ENCODE measurements around the gene ZDHHC11B.
"Not testable (repeated sequence)": the region's sequence is repeated elsewhere in the genome, so short reads cannot be mapped to it uniquely, and the experiment has no call there.

The ZDHHC11B gene

DNA sequence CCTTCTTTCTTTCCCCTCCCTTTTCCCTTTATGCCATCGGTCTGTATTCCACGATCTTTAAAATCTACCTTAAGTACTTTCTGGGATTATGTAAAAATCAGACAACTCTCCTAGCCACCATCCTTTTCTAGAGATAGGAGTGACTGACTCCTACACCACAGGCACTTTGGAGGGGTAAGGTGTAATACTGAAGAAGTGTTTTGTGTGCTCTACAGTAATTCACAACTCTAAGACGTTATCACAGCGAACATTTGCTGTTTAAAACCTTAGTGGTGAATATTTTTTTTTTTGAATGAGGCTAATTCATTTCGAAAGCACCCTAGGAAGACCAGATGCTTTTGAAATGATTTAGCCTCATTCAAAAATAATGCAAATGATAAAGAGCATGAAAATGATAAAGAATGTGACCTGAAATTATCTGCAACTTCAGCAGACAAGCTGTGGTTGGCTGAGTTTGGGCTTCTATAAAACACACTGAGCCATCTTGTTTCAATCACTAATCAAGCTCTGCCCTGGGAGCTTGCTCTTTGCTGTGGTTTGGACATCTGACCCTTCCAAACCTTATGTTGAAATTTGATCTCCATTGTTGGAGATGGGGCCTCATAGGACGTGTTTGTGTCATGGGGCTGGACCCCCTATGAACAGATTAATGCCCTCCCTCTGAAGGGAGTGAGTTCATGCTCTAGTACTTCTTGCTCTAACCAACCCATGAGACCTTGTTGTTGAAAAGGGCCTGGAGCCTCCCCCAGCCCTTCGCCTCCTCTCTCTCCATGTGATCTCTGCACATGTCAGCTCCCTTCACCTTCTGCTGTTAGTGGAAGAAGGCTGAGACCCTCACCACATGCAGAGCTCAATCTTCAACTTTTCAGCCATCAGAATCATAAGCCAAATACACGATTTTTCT is 70.1 kb downstream of the ZDHHC11B start:
- DNase-seq: not testable (repeated sequence)

DNA sequence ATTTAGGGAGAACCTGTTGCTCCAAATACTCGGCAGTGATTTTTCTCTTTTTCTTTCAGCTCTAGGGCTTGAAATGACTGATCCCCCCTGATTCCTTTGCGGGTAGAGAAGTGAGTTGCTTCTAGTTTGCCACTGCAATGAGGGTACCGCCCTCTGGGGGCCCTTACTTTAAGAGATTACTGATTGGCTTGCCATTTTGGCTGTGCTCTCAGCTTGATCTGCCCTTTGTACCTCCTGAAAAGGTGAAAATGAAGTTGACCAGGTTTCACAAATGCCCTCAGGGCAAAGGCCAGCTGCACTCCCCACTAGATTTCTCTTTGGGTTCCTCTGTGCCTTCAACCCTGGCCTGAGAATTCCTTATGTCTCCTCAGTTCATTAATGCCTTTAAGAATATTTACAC is 70.8 kb downstream of the ZDHHC11B start:
- not testable (repeated sequence) for DNase-seq

DNA sequence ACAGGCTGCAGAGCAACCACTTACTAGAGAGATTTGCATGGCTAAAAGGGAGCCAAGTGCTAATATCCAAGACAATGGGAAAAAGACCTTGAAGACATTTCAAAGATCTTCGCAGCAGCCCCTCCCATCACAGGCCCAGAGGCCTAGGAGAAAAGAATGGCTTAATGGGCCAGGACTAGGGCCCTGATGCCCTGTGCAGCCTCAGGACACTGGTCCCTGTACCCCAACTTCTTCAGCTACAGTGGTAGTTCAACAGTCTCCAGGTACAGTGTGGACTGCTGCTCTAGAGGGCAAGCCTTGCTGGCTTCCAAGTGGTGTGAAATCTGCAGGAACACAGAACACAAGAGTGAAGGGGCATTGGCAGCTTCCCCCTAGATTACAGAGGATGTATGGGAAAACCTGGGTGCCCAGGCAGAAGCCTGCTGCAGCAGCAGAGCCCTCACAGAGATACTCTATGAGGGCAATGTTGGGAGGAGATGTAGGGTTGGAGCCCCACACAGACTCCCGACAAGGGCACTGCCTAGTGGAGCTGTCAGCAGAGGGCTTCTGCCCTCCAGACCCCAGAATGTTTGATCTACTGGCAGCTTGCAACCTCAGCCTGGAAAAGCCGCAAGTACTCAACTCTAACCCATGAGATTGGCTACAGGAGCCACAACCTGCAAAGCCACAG is 75.5 kb downstream of the ZDHHC11B start:
- not testable (repeated sequence) for DNase-seq

DNA sequence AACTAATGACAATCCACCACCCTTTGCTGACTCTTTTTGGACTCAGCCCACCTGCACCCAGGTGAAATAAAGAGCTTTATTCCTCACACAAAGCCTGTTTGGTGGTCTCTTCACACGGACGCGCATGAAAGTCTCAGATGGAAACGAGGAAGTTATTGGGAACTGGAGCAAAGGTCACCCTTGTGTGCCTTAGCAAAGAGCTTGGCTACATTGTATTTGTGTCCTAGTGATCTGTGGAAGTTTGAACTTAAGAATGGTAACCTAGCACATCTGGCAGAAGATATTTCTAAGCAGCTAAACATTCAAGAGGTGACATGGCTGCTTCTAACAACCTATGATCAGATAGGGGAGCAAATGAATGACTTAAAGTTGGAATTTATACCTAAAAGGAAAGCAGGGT is 76.2 kb downstream of the ZDHHC11B start:
- not testable (repeated sequence) for DNase-seq

DNA sequence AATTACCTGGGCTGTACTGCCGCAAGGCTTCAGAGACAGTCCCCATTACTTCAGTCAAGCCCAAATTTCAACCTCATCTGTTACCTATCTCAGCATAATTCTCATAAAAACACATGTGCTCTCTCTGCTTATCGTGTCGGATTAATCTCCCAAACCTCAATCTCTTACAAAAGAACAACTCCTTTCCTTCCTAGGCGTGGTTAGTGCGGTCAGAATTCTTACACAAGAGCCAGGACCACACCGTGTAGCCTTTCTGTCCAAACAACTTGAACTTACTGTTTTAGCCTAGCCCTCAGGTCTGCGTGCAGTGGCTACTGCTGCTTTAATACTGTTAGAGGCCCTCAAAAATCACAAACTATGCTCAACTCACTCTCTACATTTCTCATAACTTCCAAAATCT is 78.4 kb downstream of the ZDHHC11B start:
- DNase-seq: not testable (repeated sequence)

DNA sequence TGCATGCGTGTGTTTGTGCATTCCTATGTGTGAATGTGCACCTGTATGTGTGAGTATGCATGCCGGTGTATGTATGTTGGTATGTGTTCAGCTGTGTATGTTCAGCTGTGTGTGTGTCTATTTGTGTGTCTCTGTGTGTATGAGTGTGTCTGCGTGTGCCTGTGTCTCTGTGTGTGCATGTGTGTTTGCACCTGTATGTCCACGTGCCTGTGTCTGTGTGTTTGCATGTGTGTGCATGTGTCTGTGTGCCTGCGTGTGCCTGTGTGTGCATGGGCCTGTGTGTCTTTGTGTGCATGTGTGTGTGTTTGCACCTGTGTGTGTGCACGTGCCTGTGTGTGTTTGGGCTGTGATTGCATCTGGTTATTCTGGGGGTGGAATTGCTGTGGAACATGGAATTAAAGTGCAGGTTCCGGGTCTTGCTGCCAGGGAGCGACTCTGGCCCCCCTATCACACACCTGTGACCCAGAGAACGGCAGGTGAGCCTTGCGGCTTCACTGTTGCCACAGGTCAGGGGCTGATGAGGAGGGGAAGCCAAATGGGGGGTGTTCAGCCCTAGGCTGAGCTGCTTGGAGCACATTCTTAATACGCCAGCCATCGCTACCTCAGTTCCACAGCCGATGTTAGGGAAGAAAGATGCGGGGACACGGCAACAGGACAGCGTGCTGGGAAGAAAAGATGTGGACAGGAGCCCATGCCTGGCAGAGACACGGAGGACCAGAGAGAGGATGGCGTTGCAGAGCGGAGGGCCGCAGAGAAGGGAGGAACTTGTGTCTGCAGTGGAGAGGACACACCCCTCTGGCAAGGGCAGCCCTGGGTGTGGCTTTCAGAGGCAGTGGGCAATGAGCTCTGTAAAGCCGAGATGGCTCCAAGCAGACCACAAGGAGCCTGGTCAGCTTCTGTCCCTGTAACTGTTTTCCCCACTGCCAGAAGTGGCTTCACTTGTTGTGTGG is 87.5 kb downstream of the ZDHHC11B start:
- not testable (repeated sequence) for DNase-seq

DNA sequence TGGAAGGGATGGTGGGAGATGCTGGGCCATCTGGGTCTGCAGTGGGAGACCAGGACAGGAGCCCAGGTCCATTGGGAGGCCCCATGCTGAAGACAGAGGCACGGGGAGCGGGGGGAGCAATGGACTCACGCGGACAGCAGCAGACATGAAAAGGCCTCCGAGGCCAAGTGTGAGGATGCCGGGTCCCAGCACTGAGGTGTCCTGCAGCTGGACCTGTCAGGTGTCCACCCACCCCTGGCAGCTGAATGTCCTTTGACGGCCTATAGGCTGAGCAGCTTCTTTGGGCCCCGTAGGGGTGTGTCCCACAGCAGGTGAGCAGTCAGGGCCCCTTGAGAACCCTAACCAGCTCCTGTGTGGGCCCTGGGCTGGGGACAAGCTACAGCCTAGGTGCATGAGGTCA is 88.3 kb downstream of the ZDHHC11B start:
- not testable (repeated sequence) for DNase-seq

DNA sequence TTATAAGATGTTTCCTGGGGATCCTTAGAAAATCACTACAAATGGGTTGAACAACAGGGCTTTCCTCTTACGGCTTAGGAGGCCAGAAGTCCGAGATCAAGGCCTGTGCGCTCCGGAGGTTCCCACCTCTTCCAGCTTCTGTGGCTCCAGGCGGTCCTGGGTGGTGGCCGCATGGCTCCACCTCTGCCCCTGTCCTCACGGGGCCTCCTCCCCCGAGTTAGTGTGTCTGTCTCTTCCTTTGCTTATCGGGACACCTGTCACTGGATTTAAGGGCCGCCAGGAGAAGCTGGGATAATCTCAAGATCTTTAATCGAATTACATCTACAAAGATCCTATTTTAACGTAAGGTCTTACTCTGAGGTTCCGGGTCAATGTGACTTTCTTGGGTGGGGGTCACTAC is 89.1 kb downstream of the ZDHHC11B start:
- DNase-seq: not testable (repeated sequence)

DNA sequence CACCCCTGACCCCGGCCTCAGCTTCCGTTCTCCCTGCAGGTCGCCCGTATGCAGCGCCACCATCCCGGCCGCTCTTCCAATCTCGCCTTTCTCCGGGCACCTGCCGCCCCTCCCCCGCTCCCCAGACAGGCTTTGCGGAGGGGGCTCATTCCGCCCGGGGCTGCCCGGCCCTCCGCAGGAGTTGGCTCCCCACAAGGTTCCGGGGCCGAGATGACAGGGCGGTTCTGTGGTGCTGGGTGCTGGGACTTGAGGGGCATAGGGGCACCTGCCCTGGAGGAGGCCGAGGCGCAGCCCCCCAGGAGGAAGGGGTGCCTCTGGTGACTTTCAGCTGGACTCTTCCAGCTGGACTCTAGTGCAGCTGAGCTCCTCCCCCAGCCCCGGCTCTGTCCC is 90.5 kb downstream of the ZDHHC11B start:
- DNase-seq: peak; percentile 37

DNA sequence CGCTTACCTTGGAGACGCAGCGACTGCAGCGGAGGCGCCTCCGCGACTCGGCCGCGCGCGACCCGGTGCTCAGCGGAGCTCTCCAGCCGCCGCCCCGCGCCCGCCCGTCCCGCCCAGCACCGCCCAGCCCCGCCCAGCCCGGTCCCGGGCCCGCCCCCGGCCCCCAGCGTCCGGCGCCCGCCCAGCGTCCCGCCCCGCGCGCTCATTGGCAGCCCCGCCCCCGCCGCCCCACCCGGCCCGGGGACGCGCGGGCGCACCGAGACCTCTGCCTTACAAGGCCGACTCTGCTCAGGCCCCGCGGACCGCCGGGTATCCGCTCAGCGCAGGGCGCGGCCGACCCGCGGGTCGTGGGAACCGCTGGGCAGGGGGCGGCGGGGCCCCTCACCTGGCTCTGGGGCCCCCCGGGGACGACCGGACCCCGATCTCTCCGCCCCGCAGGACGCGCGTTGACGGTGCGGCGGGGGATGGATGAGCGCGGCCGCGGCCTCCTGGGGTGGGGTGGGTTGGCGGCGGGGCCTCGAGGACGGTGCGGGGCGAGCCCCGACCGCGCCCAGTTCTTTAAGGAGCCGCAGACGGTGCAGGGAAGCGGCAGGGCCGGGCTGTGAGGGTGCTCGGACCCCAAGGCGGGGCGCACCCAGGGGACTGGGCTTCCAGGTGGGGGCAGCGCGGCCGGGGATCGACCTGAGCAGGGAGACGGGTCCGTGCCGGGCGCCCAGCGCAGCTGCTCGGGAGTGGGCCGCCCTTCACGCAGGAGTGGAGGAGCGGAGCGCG is 91.1 kb downstream of the ZDHHC11B start, which contains the start of gene TPPP:
TPPP (minus strand) TSS at position 82 of the 771 bp plus-strand sequence. CDS start 15,292 bp downstream, outside the sequence.
- peak; percentile 89 for DNase-seq

DNA sequence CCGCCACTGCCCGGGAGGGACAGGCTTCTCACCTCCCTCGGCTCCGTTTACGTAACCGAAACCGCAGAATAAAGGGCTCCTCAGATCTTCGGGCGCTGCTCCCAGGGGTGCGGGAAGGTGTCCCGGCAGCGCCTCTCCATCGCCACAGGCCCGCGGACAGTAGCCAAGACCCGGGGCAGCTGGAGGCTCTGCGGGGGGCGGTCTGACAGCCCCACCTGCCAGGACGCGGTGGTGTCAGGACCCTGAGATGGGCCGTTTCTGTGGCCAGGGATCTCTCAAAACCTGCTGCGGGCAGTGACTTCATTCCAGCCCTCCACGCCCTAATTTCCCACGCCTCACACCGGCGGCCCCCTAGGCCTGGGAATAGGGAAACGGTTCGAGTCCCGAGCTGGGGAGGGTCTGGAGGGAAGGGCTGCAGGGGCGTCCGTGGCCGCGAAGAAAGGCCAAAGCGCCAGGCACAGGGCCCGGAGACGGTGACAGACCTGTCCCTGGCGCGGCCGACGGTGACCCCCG is 91.9 kb downstream of the ZDHHC11B start:
- peak; percentile 47 for DNase-seq

DNA sequence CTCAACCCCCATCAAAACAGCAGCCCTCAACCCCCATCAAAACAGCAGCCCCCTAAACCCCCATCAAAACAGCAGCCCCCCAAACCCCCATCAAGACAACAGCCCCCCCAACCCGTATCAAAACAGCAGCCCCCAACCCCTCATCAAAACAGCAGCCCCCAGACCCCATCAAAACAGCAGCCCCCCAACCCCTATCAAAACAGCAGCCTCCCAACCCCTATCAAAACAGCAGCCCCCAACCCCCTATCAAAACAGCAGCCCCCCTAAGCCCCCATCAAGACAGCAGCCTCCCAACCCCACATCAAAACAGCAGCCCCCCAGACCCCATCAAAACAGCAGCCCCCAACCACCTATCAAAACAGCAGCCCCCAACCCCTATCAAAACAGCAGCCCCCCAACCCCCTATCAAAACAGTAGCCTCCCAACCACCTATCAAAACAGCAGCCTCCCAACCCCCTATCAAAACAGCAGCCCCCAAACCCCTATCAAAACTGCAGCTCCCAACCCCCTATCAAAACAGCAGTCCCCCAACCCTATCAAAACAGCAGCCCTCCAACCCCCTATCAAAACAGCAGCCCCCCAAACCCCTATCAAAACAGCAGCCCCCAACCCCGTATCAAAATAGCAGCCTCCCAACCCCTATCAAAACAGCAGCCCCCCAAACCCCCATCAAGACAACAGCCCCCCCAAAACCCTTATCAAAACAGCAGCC is 92.6 kb downstream of the ZDHHC11B start:
- no peak for DNase-seq

DNA sequence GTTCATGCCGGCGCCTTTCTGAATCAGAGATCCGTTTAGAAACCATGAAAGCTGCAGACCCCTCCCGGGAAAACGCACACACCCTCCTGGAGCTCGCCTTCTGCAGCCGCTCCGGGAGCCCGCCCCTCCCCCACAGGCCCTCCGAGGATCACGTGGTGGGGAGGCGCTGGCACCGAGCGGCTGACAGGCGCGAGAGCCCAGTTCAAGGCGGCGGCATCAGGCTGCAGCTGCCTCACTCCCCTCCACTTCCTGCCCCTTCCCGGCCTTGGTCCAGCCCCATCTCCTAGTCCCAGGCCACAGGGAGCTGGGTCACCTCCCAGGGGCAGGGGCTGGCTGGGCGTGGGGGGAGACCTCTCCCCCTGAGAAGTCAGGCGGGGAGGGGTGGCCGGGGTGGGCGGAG is 93.5 kb downstream of the ZDHHC11B start:
- not testable (repeated sequence) for DNase-seq

DNA sequence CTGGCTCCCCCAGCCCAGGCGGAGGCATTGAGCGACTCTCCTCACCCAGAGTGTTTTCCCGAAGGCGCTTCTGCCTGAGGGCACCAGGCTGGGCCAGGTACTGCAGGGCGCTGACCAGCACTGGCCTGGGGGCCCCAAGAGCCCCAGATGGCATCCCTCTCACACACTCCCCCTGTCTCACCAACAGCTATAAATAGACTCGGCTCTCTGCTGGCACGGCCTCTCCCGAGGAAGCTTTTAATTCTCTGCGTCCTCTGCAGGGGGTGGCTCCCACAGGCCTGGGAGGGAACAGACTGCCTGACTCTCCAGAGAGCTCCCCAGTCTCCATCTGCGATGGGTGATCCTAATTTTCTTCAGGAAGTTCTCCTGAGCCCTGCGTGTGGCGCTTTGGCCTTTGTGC is 94.2 kb downstream of the ZDHHC11B start:
- DNase-seq: not testable (repeated sequence)

DNA sequence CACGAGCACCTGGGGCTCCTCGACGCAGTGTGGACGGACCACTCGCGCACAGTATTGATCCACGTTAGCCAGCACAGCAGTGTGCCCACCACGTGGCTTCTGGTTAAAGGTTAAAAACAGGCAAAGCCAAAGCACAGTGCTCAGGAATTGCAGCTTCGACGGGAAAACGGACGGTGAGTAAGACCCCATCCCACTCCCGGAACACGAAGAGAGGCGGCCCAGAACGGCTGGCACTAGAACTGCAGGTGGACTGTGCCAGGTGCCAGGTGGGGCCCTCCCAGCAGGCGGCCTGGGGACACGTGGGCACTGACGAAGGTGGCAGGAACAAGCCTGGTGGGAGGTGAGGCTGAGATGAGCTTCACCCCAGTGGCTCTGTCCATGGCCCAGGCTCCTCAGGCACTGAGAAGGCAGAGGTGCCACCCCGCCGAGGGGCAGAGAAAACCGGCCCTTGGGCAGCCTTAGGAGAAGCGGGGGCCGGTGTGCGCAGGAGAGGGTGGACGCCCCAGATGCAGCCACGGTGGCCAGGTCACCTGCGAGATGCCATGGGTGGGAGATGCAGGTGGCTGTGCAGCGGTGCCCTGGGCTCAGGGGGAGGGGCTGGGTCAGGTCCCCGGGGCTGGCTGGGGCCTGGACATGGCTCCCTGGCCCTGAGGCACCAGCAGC is 96.0 kb downstream of the ZDHHC11B start:
- not testable (repeated sequence) for DNase-seq

DNA sequence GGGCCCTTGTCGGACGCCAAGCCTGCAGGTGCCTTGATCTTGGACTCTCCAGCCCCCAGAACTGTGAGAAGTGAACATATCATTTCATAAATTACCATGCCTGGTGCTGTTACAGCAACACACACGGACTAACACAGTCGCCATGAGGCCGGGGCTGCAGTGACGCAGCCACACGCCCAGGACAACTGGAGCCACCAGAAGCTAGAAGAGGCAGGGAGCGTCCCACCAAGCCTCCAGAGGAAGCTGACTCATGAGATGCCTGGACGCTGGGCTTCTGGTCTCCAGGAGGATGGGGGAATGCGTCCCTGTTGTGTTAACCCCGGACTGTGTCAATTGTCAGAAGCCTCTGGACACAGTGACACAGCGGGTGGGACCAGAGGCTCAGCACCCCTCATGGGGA is 97.6 kb downstream of the ZDHHC11B start:
- peak; percentile 41 for DNase-seq

DNA sequence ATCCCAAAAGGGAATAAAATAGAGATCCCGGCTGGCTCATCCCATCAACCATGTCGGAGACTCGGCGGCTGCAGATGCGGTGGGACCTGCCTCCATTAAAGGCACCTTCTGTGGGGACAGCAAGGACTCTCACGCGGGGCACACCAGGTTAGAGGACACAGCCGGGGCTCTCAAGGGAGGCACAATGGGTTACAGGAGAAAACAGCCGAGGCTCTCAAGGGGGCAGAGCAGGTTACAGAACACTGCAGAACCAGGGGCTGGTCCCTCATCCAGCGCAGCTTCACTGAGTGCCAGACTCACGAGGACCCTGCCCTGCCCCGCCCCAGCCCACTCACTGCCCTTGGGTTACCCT is 98.4 kb downstream of the ZDHHC11B start:
- not testable (repeated sequence) for DNase-seq

DNA sequence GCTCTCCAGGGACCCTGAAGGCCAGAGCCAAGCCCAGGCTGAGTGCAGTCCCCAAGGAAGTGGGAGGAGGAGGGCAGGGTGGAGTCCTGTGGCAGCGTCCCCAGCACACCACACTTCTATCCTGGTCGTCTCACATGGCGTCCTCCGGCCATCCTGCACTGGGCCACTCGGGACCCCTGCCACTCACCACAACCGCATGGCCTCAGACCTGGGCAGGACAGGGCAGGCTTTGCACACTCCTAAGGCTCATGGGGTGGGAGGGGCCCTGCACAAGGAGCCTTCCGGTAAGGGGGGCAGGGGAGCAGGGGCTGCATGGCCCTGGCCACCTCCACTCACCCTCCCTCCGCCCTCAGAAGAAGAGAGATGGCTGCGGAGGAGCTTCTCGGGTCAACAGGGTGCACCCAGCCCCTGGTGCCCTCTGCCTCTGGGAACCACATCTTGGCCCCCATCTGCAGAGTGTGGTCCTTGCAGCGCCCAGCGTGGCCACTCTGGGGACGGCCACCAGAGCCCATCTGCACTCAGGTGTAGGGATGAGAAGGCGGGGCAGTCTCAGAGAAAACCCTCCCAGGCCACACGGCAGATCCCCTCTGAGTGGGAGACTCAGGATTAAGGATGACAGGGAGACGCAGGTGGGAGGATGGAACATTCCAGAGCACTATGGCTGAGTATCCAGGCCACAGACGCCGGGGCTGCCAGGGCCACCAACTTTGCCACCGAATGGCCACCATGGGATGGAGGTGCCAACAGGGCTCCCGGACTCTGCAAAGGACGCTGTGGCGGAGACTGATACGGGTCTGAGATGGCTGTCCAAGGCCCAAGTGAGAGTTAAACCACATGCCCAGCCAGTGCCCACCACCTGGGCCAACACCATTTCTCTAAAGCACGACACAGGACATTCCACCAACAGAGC is 99.0 kb downstream of the ZDHHC11B start:
- DNase-seq: peak; percentile 35

DNA sequence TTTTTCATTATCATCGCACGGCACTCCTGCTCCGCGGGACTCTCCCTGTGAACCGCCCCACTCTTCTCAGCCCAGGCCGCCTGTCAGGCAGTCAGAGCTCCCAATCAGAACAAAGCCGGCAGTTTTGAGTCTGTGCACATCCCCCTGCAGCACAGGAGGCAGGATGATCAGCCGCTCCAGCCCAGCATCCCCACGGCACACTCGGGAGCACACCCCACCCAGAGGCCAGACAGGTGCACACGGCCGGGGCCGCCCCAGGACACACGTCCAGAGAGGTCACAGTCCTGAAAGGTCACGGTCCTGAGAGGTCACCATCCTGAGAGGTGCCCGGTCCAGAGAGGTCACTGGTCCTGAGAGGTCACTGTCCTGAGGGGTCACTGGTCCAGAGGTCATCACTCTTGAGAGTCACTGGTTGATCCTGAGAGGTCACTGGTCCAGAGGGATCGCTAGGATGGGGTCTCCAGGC is 99.7 kb downstream of the ZDHHC11B start:
- peak; percentile 41 for DNase-seq
